Mesendoderm (in vitro differentiated cells): Measurements from ENCODE around the gene ZDHHC8. TPM values are rescaled to one million over a fixed set of nuclear protein-coding genes. Genes with fewer than 3 reads are reported as not detected.

Experiments used
- DNase-seq: peaks from one replicate; pipeline ENCODE4 v3.0.0; 2013
- H2AK5ac ChIP-seq: 2 replicates; pipeline ENCODE4 v1.6.1; 2013; ENCODE audit warnings: low read length, inconsistent platforms
- H2BK120ac ChIP-seq: 2 replicates; pipeline ENCODE4 v1.6.1; 2013; ENCODE audit warnings: low read depth, mild to moderate bottlenecking, low read length, moderate library complexity, mixed read lengths
- H2BK15ac ChIP-seq: replicated peaks from 2 replicates; pipeline ENCODE4 v1.6.1; 2013; ENCODE audit warnings: low read depth, mild to moderate bottlenecking, moderate library complexity
- H2BK5ac ChIP-seq: 2 replicates; pipeline ENCODE4 v1.6.1; 2013; ENCODE audit warnings: low read length, inconsistent platforms
- H3K18ac ChIP-seq: 2 replicates; pipeline ENCODE4 v1.6.1; 2013; ENCODE audit warnings: mild to moderate bottlenecking, low read length, mixed read lengths
- H3K23ac ChIP-seq: one replicate; pipeline ENCODE4 v1.6.1; 2013; ENCODE audit warnings: low read length
- H3K27ac ChIP-seq: 2 replicates; pipeline ENCODE4 v1.5.1; 2013; ENCODE audit warnings: low read depth, mild to moderate bottlenecking, inconsistent platforms, low read length, moderate library complexity
- H3K27me3 ChIP-seq: 2 replicates; pipeline ENCODE4 v1.6.1; 2013; ENCODE audit warnings: low read length, control low read depth, mild to moderate bottlenecking, inconsistent platforms; ENCODE audit not compliant: insufficient read depth, poor library complexity
- H3K36me3 ChIP-seq: 2 replicates; pipeline ENCODE4 v1.6.1; 2013; ENCODE audit warnings: low read length, inconsistent platforms; ENCODE audit not compliant: control insufficient read depth, insufficient read depth
- H3K4ac ChIP-seq: one replicate; pipeline ENCODE4 v1.6.1; 2013; ENCODE audit warnings: low read depth, mild to moderate bottlenecking, low read length, moderate library complexity
- H3K4me1 ChIP-seq: 2 replicates; pipeline ENCODE4 v1.6.1; 2013; ENCODE audit warnings: low read depth, low read length, inconsistent platforms; ENCODE audit not compliant: control insufficient read depth
- H3K4me2 ChIP-seq: 2 replicates; pipeline ENCODE4 v1.6.1; 2013; ENCODE audit warnings: low read length
- H3K4me3 ChIP-seq: 2 replicates; pipeline ENCODE4 v1.5.1; 2013; ENCODE audit warnings: mild to moderate bottlenecking, low read length
- H3K56ac ChIP-seq: one replicate; pipeline ENCODE4 v1.6.1; 2013; ENCODE audit warnings: low read length
- H3K79me1 ChIP-seq: 2 replicates; pipeline ENCODE4 v1.6.1; 2013; ENCODE audit warnings: low read length, inconsistent platforms
- H3K79me2 ChIP-seq: 2 replicates; pipeline ENCODE4 v1.6.1; 2013; ENCODE audit warnings: mild to moderate bottlenecking, low read length; ENCODE audit not compliant: control insufficient read depth, insufficient read depth
- H3K9ac ChIP-seq: 2 replicates; pipeline ENCODE4 v1.6.1; 2013; ENCODE audit warnings: low read length, inconsistent platforms
- H4K5ac ChIP-seq: one replicate; pipeline ENCODE4 v1.6.1; 2013; ENCODE audit warnings: low read length
- H4K8ac ChIP-seq: one replicate; pipeline ENCODE4 v1.6.1; 2013; ENCODE audit warnings: low read depth, mild to moderate bottlenecking, control low read depth, low read length, moderate library complexity
- WGBS: extraction: QIAGEN DNeasy Blood & Tissue Kit; methylation state at CpG from one replicate; pipeline ENCODE4 v1.1.7; 2013; ENCODE audit warnings: low lambda C conversion rate, missing lambda C conversion rate; ENCODE audit not compliant: insufficient coverage; ENCODE audit errors: extremely low coverage; 5-methylcytosine and 5-hydroxymethylcytosine counted together
- polyA plus RNA-seq, 2 experiments: library from polyadenylated mRNA; stranded (reverse); fragments of 200-250 nt; gene quantifications; one replicate each; pipeline ENCODE4 v1.2.3, GENCODE V29; 2013

ZDHHC8 gene, protein sequence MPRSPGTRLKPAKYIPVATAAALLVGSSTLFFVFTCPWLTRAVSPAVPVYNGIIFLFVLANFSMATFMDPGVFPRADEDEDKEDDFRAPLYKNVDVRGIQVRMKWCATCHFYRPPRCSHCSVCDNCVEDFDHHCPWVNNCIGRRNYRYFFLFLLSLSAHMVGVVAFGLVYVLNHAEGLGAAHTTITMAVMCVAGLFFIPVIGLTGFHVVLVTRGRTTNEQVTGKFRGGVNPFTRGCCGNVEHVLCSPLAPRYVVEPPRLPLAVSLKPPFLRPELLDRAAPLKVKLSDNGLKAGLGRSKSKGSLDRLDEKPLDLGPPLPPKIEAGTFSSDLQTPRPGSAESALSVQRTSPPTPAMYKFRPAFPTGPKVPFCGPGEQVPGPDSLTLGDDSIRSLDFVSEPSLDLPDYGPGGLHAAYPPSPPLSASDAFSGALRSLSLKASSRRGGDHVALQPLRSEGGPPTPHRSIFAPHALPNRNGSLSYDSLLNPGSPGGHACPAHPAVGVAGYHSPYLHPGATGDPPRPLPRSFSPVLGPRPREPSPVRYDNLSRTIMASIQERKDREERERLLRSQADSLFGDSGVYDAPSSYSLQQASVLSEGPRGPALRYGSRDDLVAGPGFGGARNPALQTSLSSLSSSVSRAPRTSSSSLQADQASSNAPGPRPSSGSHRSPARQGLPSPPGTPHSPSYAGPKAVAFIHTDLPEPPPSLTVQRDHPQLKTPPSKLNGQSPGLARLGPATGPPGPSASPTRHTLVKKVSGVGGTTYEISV
- 24.9 TPM for polyA plus RNA-seq (2013, experiment 1 of 2)
- polyA plus RNA-seq (2013, experiment 2 of 2), result 24.7 TPM

DNA sequence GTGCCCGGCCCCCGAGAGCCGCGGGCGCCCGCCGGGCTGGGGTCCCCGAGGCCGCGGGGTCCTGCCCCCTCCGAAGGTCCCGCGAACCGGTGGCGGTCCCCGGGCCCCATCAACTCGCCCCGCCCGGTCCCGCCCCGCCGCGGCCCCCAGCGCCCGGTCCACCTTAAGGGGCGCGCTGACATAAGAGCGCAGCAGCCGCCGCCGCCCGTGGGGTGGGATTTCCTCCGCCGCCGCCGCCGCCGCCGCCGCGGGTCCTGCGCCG, at the start of gene ZDHHC8:
TSS of gene ZDHHC8 (plus strand) at position 208 of the 262 bp plus-strand sequence. CDS start 144 bp downstream, outside the sequence.
- no CpG with 5 or more reads among the region's 43 CpGs for WGBS
- no peaks in the 10 kb centered on the region for H3K4me1 ChIP-seq
- H3K27me3 ChIP-seq, result no peaks in the 10 kb centered on the region
- no peak within 1 kb of the TSS for H4K8ac ChIP-seq
- H3K27ac ChIP-seq, result peak within 1 kb of the TSS; percentile 46
- no peak within 1 kb of the TSS for H2BK5ac ChIP-seq
- H4K5ac ChIP-seq, result no peak within 1 kb of the TSS
- H3K4me3 ChIP-seq, result peak within 1 kb of the TSS; percentile 69
- H3K18ac ChIP-seq, result peak within 1 kb of the TSS; percentile 81
- H3K4me2 ChIP-seq, result peak within 1 kb of the TSS; percentile 91
- peaks cover 5% of the 10 kb centered on the region for H3K36me3 ChIP-seq
- peak within 1 kb of the TSS; percentile 45 for H3K23ac ChIP-seq
- DNase-seq, result no peak
- peak within 1 kb of the TSS; percentile 91 for H3K56ac ChIP-seq
- H2BK120ac ChIP-seq, result peak within 1 kb of the TSS; percentile 29
- no peak within 1 kb of the TSS for H2BK15ac ChIP-seq
- no peak within 1 kb of the TSS for H2AK5ac ChIP-seq
- H3K4ac ChIP-seq, result peak within 1 kb of the TSS; percentile 66
- no peaks in the 10 kb centered on the region for H3K79me2 ChIP-seq
- peaks cover 4% of the 10 kb centered on the region for H3K79me1 ChIP-seq
- peak within 1 kb of the TSS; percentile 88 for H3K9ac ChIP-seq

- H3K56ac ChIP-seq, result peak overlapping the region; percentile 76
- H2BK15ac ChIP-seq, result no peak overlapping the region
- H3K23ac ChIP-seq, result no peak overlapping the region
- H3K27me3 ChIP-seq, result no peaks in the 10 kb centered on the region
- no CpG with 5 or more reads among the region's 10 CpGs for WGBS
- peaks cover 41% of the 10 kb centered on the region for H3K79me1 ChIP-seq
- H3K4me2 ChIP-seq, result no peak overlapping the region
- peaks cover 23% of the 10 kb centered on the region for H3K36me3 ChIP-seq
- H3K18ac ChIP-seq, result no peak overlapping the region
- peaks cover 18% of the 10 kb centered on the region for H3K4me1 ChIP-seq
- H2BK5ac ChIP-seq, result no peak overlapping the region
- H3K79me2 ChIP-seq, result peaks cover 61% of the 10 kb centered on the region
- peak overlapping the region; percentile 65 for H3K9ac ChIP-seq
- H2AK5ac ChIP-seq, result no peak overlapping the region
- H3K4ac ChIP-seq, result no peak overlapping the region
- no peak overlapping the region for H3K4me3 ChIP-seq
- H4K8ac ChIP-seq, result no peak overlapping the region
- DNase-seq, result peak; percentile 41
- H2BK120ac ChIP-seq, result no peak overlapping the region
- H3K27ac ChIP-seq, result no peak overlapping the region
- H4K5ac ChIP-seq, result no peak overlapping the region
These were observed 48.3 kb upstream of the ZDHHC8 start for GRCh38 chr22:20083157-20083890.

GRCh38 chr22:20083891-20084546, 47.6 kb upstream of the ZDHHC8 start:
- Histone ChIP-seq H3K4me3 (no peak overlapping the region), H3K36me3 (peaks cover 25% of the 10 kb centered on the region)
- no CpG with 5 or more reads among the region's 10 CpGs for WGBS

DNA sequence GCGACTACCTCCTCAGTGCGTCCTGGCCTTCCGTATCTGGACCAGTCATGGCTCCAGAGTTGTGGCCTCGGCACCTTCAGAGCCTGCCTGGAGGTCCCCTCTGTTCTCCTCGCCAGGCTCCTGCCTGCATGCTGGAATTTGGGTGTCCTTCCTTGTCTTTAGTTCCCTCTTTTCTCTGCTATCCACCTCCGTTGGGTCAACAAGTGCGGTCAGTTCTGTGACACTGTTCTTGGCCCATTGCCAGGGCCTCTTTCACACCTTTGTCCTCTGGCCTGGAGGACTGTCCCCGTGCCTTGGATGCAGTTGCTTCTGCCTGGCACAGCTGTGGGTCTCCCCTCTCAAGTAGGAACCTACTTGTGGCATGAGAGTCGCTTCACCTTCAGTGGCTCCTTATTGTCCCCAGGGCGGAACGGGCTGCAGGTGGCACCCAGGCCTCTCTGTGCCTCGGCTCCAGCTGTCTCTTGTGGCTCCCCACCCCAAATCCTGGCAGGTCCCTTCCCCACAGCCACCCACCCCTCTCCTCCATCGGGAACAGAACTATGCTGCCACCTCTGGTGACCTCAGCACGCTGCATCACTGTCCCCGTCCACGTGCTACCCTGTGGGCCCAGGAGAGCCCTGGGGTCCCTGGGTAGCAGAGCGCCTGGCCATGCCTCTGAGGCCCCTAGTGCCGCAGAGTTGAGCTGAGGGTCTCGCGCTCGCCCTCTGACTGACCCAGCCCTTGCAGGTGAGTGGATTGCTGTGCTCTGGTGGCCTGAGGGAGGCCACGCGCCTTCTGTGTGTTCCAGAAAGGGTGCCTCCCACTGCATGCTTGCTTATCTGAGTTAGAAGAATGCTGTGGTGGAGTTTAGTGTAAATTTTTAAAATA, 46.8 kb upstream of the ZDHHC8 start:
- Histone ChIP-seq H3K79me2 (peaks cover 64% of the 10 kb centered on the region), H3K79me1 (peaks cover 45% of the 10 kb centered on the region), H2BK5ac (no peak overlapping the region), H2BK15ac (no peak overlapping the region), H4K5ac (no peak overlapping the region), H3K27me3 (no peaks in the 10 kb centered on the region), H3K4me2 (no peak overlapping the region), H2AK5ac (peak overlapping the region; percentile 76), H4K8ac (no peak overlapping the region), H3K23ac (peak overlapping the region; percentile 80), H3K9ac (peak overlapping the region; percentile 79), H3K4me3 (no peak overlapping the region), H3K56ac (peak overlapping the region; percentile 80), H2BK120ac (no peak overlapping the region), H3K4ac (no peak overlapping the region), H3K18ac (no peak overlapping the region), H3K27ac (no peak overlapping the region), H3K4me1 (peaks cover 18% of the 10 kb centered on the region), H3K36me3 (peaks cover 31% of the 10 kb centered on the region)
- no CpG with 5 or more reads among the region's 23 CpGs for WGBS
- peak; percentile 68 for DNase-seq

More at GRCh38 chr22:20083891-20084546, 47.6 kb upstream of the ZDHHC8 start:
- Histone ChIP-seq H2BK120ac (no peak overlapping the region), H2BK15ac (no peak overlapping the region), H3K4me1 (peaks cover 18% of the 10 kb centered on the region), H2BK5ac (no peak overlapping the region), H3K27me3 (no peaks in the 10 kb centered on the region), H3K4me2 (no peak overlapping the region), H3K27ac (no peak overlapping the region), H3K79me1 (peaks cover 43% of the 10 kb centered on the region), H3K23ac (no peak overlapping the region), H3K4ac (no peak overlapping the region), H2AK5ac (no peak overlapping the region), H3K79me2 (peaks cover 62% of the 10 kb centered on the region), H4K5ac (no peak overlapping the region), H4K8ac (no peak overlapping the region), H3K9ac (peak overlapping the region; percentile 33), H3K18ac (no peak overlapping the region), H3K56ac (peak overlapping the region; percentile 57)
- DNase-seq, result no peak

DNA sequence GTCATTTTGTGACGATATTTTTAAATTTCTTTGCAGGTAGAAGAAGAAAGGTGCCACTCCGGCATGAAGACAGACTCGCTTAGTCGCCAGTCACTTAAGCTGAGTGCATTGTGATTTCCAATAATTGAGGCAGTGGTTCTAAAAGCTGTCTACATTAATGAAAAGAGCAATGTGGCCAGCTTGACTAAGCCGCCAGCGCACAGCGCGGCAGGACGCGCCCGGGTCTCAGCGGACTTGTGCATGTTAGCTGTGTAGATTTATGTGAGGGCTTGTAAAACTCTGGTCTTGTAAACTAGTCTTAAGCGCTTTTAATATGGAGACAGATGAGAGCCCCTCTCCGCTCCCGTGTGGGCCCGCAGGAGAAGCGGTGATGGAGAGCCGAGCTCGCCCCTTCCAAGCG, 46.0 kb upstream of the ZDHHC8 start:
- Histone ChIP-seq H4K8ac (no peak overlapping the region), H3K18ac (no peak overlapping the region), H3K27ac (no peak overlapping the region), H3K23ac (no peak overlapping the region), H3K4me2 (no peak overlapping the region), H2BK5ac (no peak overlapping the region), H3K4me3 (no peak overlapping the region), H4K5ac (no peak overlapping the region), H3K79me2 (peaks cover 63% of the 10 kb centered on the region), H3K36me3 (peaks cover 36% of the 10 kb centered on the region), H3K4ac (no peak overlapping the region), H3K79me1 (peaks cover 48% of the 10 kb centered on the region), H2BK15ac (no peak overlapping the region), H3K4me1 (peaks cover 18% of the 10 kb centered on the region), H2BK120ac (no peak overlapping the region), H3K56ac (no peak overlapping the region), H2AK5ac (no peak overlapping the region), H3K27me3 (no peaks in the 10 kb centered on the region), H3K9ac (no peak overlapping the region)
- no peak for DNase-seq
- no CpG with 5 or more reads among the region's 20 CpGs for WGBS
